H1 (cell line): ENCODE results near the gene EXOSC7. TPM values are rescaled to one million over a fixed set of nuclear protein-coding genes. Genes with fewer than 3 reads are reported as not detected.

ENCODE experiments used
- CTCF ChIA-PET: fragments of 300-600 bp; sonication (Branson Sonifier 250); formaldehyde crosslinking; loops from one replicate; lab custom pipeline; 2021; ENCODE audit not compliant: partially characterized antibody; lab: Charles Lee
- POLR2A ChIA-PET: fragments of 300-600 bp; sonication (Branson Sonifier 250); formaldehyde crosslinking; loops from one replicate; lab custom pipeline; 2021; ENCODE audit warnings: inconsistent platforms; ENCODE audit not compliant: partially characterized antibody; lab: Charles Lee
- DNase-seq, 2 experiments: peaks; one replicate each; pipeline versions ENCODE4 v3.0.0 to v3.0.0-alpha.2; 2010 to 2022; ENCODE audit warnings: low spot score in 2 of 2, low read depth in 1 of 2, mixed read lengths in 1 of 2
- FAIRE-seq: peaks from 2 replicates; lab custom pipeline; 2011; peaks lifted over from hg19 to GRCh38; lab: Jason Lieb, UNC
- H2AFZ ChIP-seq: 2 replicates; pipeline ENCODE4 v1.8.1; 2012; ENCODE audit warnings: low read length, inconsistent platforms
- H2AK5ac ChIP-seq: 2 replicates; pipeline ENCODE4 v1.6.1; 2013; ENCODE audit warnings: low read depth, low read length
- H2BK120ac ChIP-seq: replicated peaks from 2 replicates; pipeline ENCODE3; 2013; ENCODE audit warnings: low read depth, low read length, inconsistent platforms
- H2BK12ac ChIP-seq: 2 replicates; pipeline ENCODE4 v1.6.1; 2013; ENCODE audit warnings: low read depth, low read length
- H2BK15ac ChIP-seq: 2 replicates; pipeline ENCODE4 v1.6.1; 2013; ENCODE audit warnings: low read length
- H2BK20ac ChIP-seq: 2 replicates; pipeline ENCODE4 v1.6.1; 2013; ENCODE audit warnings: low read length
- H2BK5ac ChIP-seq: 2 replicates; pipeline ENCODE4 v1.6.1; 2013; ENCODE audit warnings: low read depth, low read length
- H3K14ac ChIP-seq: 2 replicates; pipeline ENCODE4 v1.6.1; 2013; ENCODE audit warnings: inconsistent platforms; ENCODE audit not compliant: insufficient read length
- H3K18ac ChIP-seq: 2 replicates; pipeline ENCODE4 v1.6.1; 2013; ENCODE audit warnings: low read length; ENCODE audit errors: extremely low read depth
- H3K23ac ChIP-seq: 2 replicates; pipeline ENCODE4 v1.6.1; 2013; ENCODE audit warnings: inconsistent platforms; ENCODE audit not compliant: insufficient read length
- H3K23me2 ChIP-seq: 2 replicates; pipeline ENCODE4 v1.6.1; 2013; ENCODE audit warnings: low read depth, low read length
- H3K27ac ChIP-seq: 2 replicates; pipeline ENCODE4 v1.6.1; 2011; ENCODE audit warnings: low read depth, low read length, inconsistent platforms
- H3K27me3 ChIP-seq, 4 experiments: replicated peaks in 1 of 4; 1 replicate in 1 of 4; 2 replicates in 3 of 4; pipeline versions ENCODE4 v1.6.1 to v1.8.1; 2011 to 2013; ENCODE audit warnings: low read length in 3 of 4, mild to moderate bottlenecking in 3 of 4, inconsistent platforms in 2 of 4, mixed read lengths in 2 of 4, moderate library complexity in 1 of 4; ENCODE audit not compliant: control insufficient read depth in 3 of 4, insufficient read depth in 3 of 4; ENCODE audit errors: extremely low read depth in 1 of 4
- H3K36me3 ChIP-seq, 4 experiments: 2 replicates each; pipeline versions ENCODE4 v1.6.1 to v1.8.1; 2011 to 2013; ENCODE audit warnings: mild to moderate bottlenecking in 4 of 4, low read length in 3 of 4, moderate library complexity in 2 of 4, control low read depth in 1 of 4, inconsistent platforms in 1 of 4; ENCODE audit not compliant: insufficient read depth in 4 of 4, control insufficient read depth in 2 of 4
- H3K4ac ChIP-seq: replicated peaks from 2 replicates; pipeline ENCODE3; 2013; ENCODE audit warnings: low read length, low read depth, mixed read lengths, inconsistent platforms; ENCODE audit not compliant: insufficient read length
- H3K4me1 ChIP-seq, 4 experiments: replicated peaks in 1 of 4; 1 replicate in 1 of 4; 2 replicates in 3 of 4; pipeline versions ENCODE4 v1.6.1 to v1.8.1; 2011 to 2013; ENCODE audit warnings: low read length in 3 of 4, inconsistent platforms in 2 of 4, mixed read lengths in 1 of 4; ENCODE audit not compliant: insufficient read depth in 4 of 4, control insufficient read depth in 3 of 4
- H3K4me2 ChIP-seq, 2 experiments: 2 replicates each; pipeline versions ENCODE4 v1.6.1 to v1.8.1; 2011 to 2013; ENCODE audit warnings: low read depth in 2 of 2, low read length in 2 of 2, control low read depth in 1 of 2, inconsistent platforms in 1 of 2, mild to moderate bottlenecking in 1 of 2; ENCODE audit not compliant: insufficient read depth in 1 of 2
- H3K4me3 ChIP-seq, 4 experiments: fragments of 200-600, 300-600 bp in 1 of 4; sonication (generic), shearing (Covaris generic), sonication (Bioruptor Twin) in 1 of 4; 2 replicates each; pipeline versions ENCODE4 v1.5.1 to v1.8.1; 2011 to 2016; ENCODE audit warnings: low read length in 4 of 4, low read depth in 3 of 4, control low read depth in 2 of 4, inconsistent platforms in 2 of 4, mild to moderate bottlenecking in 2 of 4, mixed read lengths in 1 of 4, moderate library complexity in 1 of 4; ENCODE audit not compliant: insufficient read depth in 2 of 4; ENCODE audit errors: extremely low read depth in 1 of 4
- H3K56ac ChIP-seq: replicated peaks from 2 replicates; pipeline ENCODE3; 2013; ENCODE audit warnings: low read depth, mild to moderate bottlenecking, mixed read lengths, low read length, inconsistent platforms; ENCODE audit not compliant: insufficient read length
- H3K79me1 ChIP-seq: 2 replicates; pipeline ENCODE4 v1.6.1; 2013; ENCODE audit warnings: low read depth, low read length, control low read depth
- H3K79me2 ChIP-seq, 2 experiments: 2 replicates each; pipeline versions ENCODE4 v1.6.1 to v1.8.1; 2012 to 2013; ENCODE audit warnings: low read length in 2 of 2, mild to moderate bottlenecking in 2 of 2, inconsistent platforms in 1 of 2; ENCODE audit not compliant: insufficient read depth in 2 of 2, control insufficient read depth in 1 of 2
- H3K9ac ChIP-seq, 4 experiments: replicated peaks in 1 of 4; 1 replicate in 1 of 4; 2 replicates in 3 of 4; pipeline versions ENCODE4 v1.6.1 to v1.8.1; 2011 to 2013; ENCODE audit warnings: low read depth in 3 of 4, low read length in 3 of 4, control low read depth in 2 of 4, mild to moderate bottlenecking in 2 of 4, moderate library complexity in 2 of 4, inconsistent platforms in 1 of 4; ENCODE audit errors: extremely low read depth in 1 of 4
- H3K9me3 ChIP-seq, 2 experiments: 2 replicates each; pipeline versions ENCODE4 v1.6.1 to v1.8.1; 2012 to 2013; ENCODE audit warnings: mild to moderate bottlenecking in 2 of 2, moderate library complexity in 2 of 2, control low read depth in 1 of 2, inconsistent platforms in 1 of 2, low read depth in 1 of 2, low read length in 1 of 2, mixed read lengths in 1 of 2; ENCODE audit not compliant: insufficient read depth in 2 of 2
- H4K20me1 ChIP-seq, 2 experiments: replicated peaks in 1 of 2; 2 replicates each; pipeline versions ENCODE3 to v1.8.1; 2011 to 2013; ENCODE audit warnings: inconsistent platforms in 2 of 2, low read length in 2 of 2, mild to moderate bottlenecking in 1 of 2; ENCODE audit not compliant: insufficient read depth in 2 of 2, control insufficient read depth in 1 of 2
- H4K5ac ChIP-seq: 2 replicates; pipeline ENCODE4 v1.6.1; 2013; ENCODE audit warnings: low read length, low read depth, mixed read lengths, inconsistent platforms; ENCODE audit not compliant: insufficient read length
- H4K8ac ChIP-seq: 2 replicates; pipeline ENCODE4 v1.8.0; 2013; ENCODE audit warnings: mild to moderate bottlenecking, moderate library complexity, low read length, inconsistent platforms; ENCODE audit not compliant: insufficient read depth; ENCODE audit errors: extremely low read depth
- H4K91ac ChIP-seq: replicated peaks from 2 replicates; pipeline ENCODE3; 2013; ENCODE audit warnings: low read length, mixed read lengths, inconsistent platforms; ENCODE audit not compliant: insufficient read length
- CEBPB ChIP-seq: IDR thresholded peaks from 2 replicates; pipeline ENCODE4 v1.6.1; 2012; ENCODE audit warnings: low read depth, low read length
- CTCF ChIP-seq, 3 experiments: IDR thresholded peaks; 1 replicate in 2 of 3; 2 replicates in 1 of 3; pipeline versions ENCODE4 v1.5.1 to v1.6.1; 2011; ENCODE audit warnings: low read length in 3 of 3, mild to moderate bottlenecking in 3 of 3, inconsistent platforms in 2 of 3, low read depth in 1 of 3, moderate library complexity in 1 of 3; ENCODE audit not compliant: insufficient read depth in 1 of 3; ENCODE audit errors: control extremely low read depth in 1 of 3
- MAFK ChIP-seq: IDR thresholded peaks from 2 replicates; pipeline ENCODE4 v1.6.1; 2012; ENCODE audit warnings: low read depth, mild to moderate bottlenecking, improper control_type of control experiment, low read length
- NANOG ChIP-seq: IDR thresholded peaks from 2 replicates; pipeline ENCODE4 v1.6.1; 2011; ENCODE audit warnings: low read length, low read depth, mild to moderate bottlenecking, inconsistent platforms; ENCODE audit not compliant: insufficient read depth, poor library complexity, severe bottlenecking
- RAD21 ChIP-seq, 2 experiments: IDR thresholded peaks in 1 of 2; conservative IDR thresholded peaks in 1 of 2; 2 replicates each; pipeline ENCODE4 v1.6.1; 2011; ENCODE audit warnings: low read depth in 2 of 2, low read length in 2 of 2, improper control_type of control experiment in 1 of 2, inconsistent platforms in 1 of 2, mild to moderate bottlenecking in 1 of 2, moderate library complexity in 1 of 2
- RXRA ChIP-seq: IDR thresholded peaks from 2 replicates; pipeline ENCODE4 v1.6.1; 2011; ENCODE audit warnings: low read depth, mild to moderate bottlenecking, low read length, moderate library complexity; ENCODE audit not compliant: insufficient read depth
- SIN3A ChIP-seq, 2 experiments: IDR thresholded peaks in 1 of 2; conservative IDR thresholded peaks in 1 of 2; 2 replicates each; pipeline ENCODE4 v1.6.1; 2011 to 2012; ENCODE audit warnings: low read length in 2 of 2, improper control_type of control experiment in 1 of 2, low read depth in 1 of 2, mild to moderate bottlenecking in 1 of 2
- SUZ12 ChIP-seq: fragments of 200-600 bp; sonication (generic); IDR thresholded peaks from 2 replicates; pipeline ENCODE4 v1.6.1; 2012; ENCODE audit warnings: mild to moderate bottlenecking, inconsistent platforms, low read length, moderate library complexity, mixed read lengths
- WGBS, 2 experiments: shearing (Covaris generic) in 1 of 2; methylation state at CpG; one replicate each; pipeline versions ENCODE4 v1.1.6 to v1.1.7; 2013 to 2015; ENCODE audit warnings: low lambda C conversion rate in 2 of 2, mixed read lengths in 2 of 2, inconsistent platforms in 1 of 2, low coverage in 1 of 2, missing lambda C conversion rate in 1 of 2; ENCODE audit not compliant: insufficient replicate concordance in 2 of 2, insufficient coverage in 1 of 2, insufficient read length in 1 of 2; ENCODE audit errors: extremely low coverage in 1 of 2, missing lambda C conversion rate in 1 of 2; 5-methylcytosine and 5-hydroxymethylcytosine counted together
- polyA plus RNA-seq, 7 experiments: library from polyadenylated mRNA; depleted of rRNA in 3 of 7; stranded (reverse) in 5 of 7; unstranded in 2 of 7; fragments of >200 nt in 5 of 7; fragments of 200-250 nt in 2 of 7; gene quantifications; 1 replicate in 5 of 7; 2 replicates in 1 of 7; 4 replicates in 1 of 7; pipeline versions ENCODE4 v1.2.1 to v1.2.3, GENCODE V29; 2011 to 2013; ENCODE audit warnings: missing spikeins in 2 of 7, mixed read lengths in 2 of 7
- total RNA-seq: library from RNA; stranded (reverse); fragmentation: NEBNext Ultra II Directional; extraction: Animal tissue kit (Norgen Biotek cat#: 25700); gene quantifications from 2 replicates; pipeline ENCODE4 v1.2.1, GENCODE V29; 2021

The EXOSC7 gene
- total and polyA plus RNA-seq, 2 of the 8 experiments (the other 6 are each of a cell fraction or from before 2014, with no cell fraction given) = 92.7 to 94.5 TPM

- Histone ChIP-seq H3K23me2 (no peaks in the 10 kb centered on the region), H3K4me2 (no peak overlapping the region), H3K79me1 (no peaks in the 10 kb centered on the region; the same call in 1 of the 2 replicates), H2BK12ac (no peak overlapping the region), H3K9me3 (peaks cover 4 to 11% of the 10 kb centered on the region in 2 experiments; a peak in 3 of 4 replicates), H3K23ac (no peak overlapping the region), H2BK120ac (no peak overlapping the region), H3K18ac (no peak overlapping the region), H3K27ac (no peak overlapping the region), H3K14ac (no peak overlapping the region), H3K4ac (no peak overlapping the region), H3K9ac (no peak overlapping the region), H4K91ac (no peak overlapping the region), H2AK5ac (no peak overlapping the region), H3K27me3 (no peaks in the 10 kb centered on the region), H3K79me2 (no peaks in the 10 kb centered on the region), H4K5ac (no peak overlapping the region), H4K20me1 (peaks cover 3 to 7% of the 10 kb centered on the region in 2 experiments), H3K36me3 (peaks cover 17 to 78% (median 65%) of the 10 kb centered on the region in 4 experiments), H2BK15ac (no peak overlapping the region), H2BK20ac (no peak overlapping the region), H2AFZ (no peak overlapping the region), H3K56ac (no peak overlapping the region), H3K4me3 (no peak overlapping the region), H4K8ac (no peak overlapping the region), H2BK5ac (no peak overlapping the region), H3K4me1 (no peaks in the 10 kb centered on the region)
- DNase-seq (no peak), FAIRE-seq (no peak)
- WGBS, 2 experiments = 97% methylated on average over 3 of the region's 3 CpGs; no CpG with 5 or more reads in 1 of the 2 experiments
- no peak for TF ChIP-seq SUZ12
- TF ChIP-seq MAFK = no peak
- no peak for TF ChIP-seq RXRA
- TF ChIP-seq CEBPB = no peak
- TF ChIP-seq RAD21 (IDR thresholded peaks at IDR 0.05 in 1 of 2, conservative IDR thresholded peaks at IDR 0.05 in 1 of 2; ENCODE audit: low read depth in 2 of 2, low read length in 2 of 2) = no peak
- TF ChIP-seq SIN3A (conservative IDR thresholded peaks at IDR 0.05 in 1 of 2, IDR thresholded peaks at IDR 0.05 in 1 of 2; ENCODE audit: low read depth in 1 of 2, low read length in 2 of 2) = no peak
- no peak for TF ChIP-seq CTCF (IDR thresholded peaks at IDR 0.05; ENCODE audit: control extremely low read depth in 1 of 3, insufficient read depth in 1 of 3, low read depth in 1 of 3, low read length in 3 of 3)
- no peak for TF ChIP-seq NANOG
- ChIA-PET POLR2A (interaction anchor here (1.4 kb wide), 1 partner anchor 14 kb away, joined by 3 read pairs; no protein-coding TSS in a partner anchor), CTCF (interaction anchor here (0.7 to 5.5 kb wide), 2 partner anchors 11 to 657 kb away, joined by 3 to 37 read pairs; no protein-coding TSS in a partner anchor)
Measured at GRCh38 chr3:45002720-45003119, 26.7 kb downstream of the EXOSC7 start.
